ENCODE results near the gene HLCS.

Gene HLCS

GRCh38 chr21:36783612-36784374, 182.7 kb downstream of the HLCS start:
- Histone ChIP-seq H3K9ac (ENCODE audit: low read length) (no peak overlapping the region), H3K36me3 (ENCODE audit: low read length) (no peaks in the 10 kb centered on the region), H3K9me3 (ENCODE audit: insufficient read depth, low read length) (no peaks in the 10 kb centered on the region), H3K4me3 (ENCODE audit: insufficient read depth, low read length, poor library complexity, severe bottlenecking) (no peak overlapping the region), H2AFZ (ENCODE audit: low read depth, low read length, severe bottlenecking) (no peak overlapping the region), H4K20me1 (ENCODE audit: low read depth, low read length) (no peaks in the 10 kb centered on the region), H3K27ac (ENCODE audit: low read depth, low read length) (no peak overlapping the region), H3K4me2 (ENCODE audit: low read depth, low read length, poor library complexity, severe bottlenecking) (no peak overlapping the region), H3K9me2 (replicated peaks; ENCODE audit: insufficient read depth, low read length) (no peaks in the 10 kb centered on the region), H3K27me3 (ENCODE audit: low read length) (no peaks in the 10 kb centered on the region), H3F3A (ENCODE audit: insufficient read depth) (no peaks in the 10 kb centered on the region), H3K79me2 (ENCODE audit: insufficient read depth, low read length) (no peaks in the 10 kb centered on the region)
- no peak for TF ChIP-seq CTCF (IDR thresholded peaks at IDR 0.05; ENCODE audit: insufficient read depth, low read length, poor library complexity, severe bottlenecking)
- TF ChIP-seq EZH2phosphoT487 (conservative IDR thresholded peaks at IDR 0.05; ENCODE audit: low read length) = no peak

- H3K9ac ChIP-seq (ENCODE audit: low read length) = no peak overlapping the region
- no peaks in the 10 kb centered on the region for H3F3A ChIP-seq (ENCODE audit: insufficient read depth)
- no peaks in the 10 kb centered on the region for H3K36me3 ChIP-seq (ENCODE audit: low read length)
- H3K4me3 ChIP-seq (ENCODE audit: insufficient read depth, low read length, poor library complexity, severe bottlenecking) = no peak overlapping the region
- no peak for TF ChIP-seq EZH2phosphoT487 (conservative IDR thresholded peaks at IDR 0.05; ENCODE audit: low read length)
- TF ChIP-seq CTCF (IDR thresholded peaks at IDR 0.05; ENCODE audit: insufficient read depth, low read length, poor library complexity, severe bottlenecking) = no peak
- H3K4me2 ChIP-seq (ENCODE audit: low read depth, low read length, poor library complexity, severe bottlenecking) = no peak overlapping the region
- no peaks in the 10 kb centered on the region for H3K9me3 ChIP-seq (ENCODE audit: insufficient read depth, low read length)
- H3K27ac ChIP-seq (ENCODE audit: low read depth, low read length) = no peak overlapping the region
- H3K27me3 ChIP-seq (ENCODE audit: low read length) = no peaks in the 10 kb centered on the region
- H3K79me2 ChIP-seq (ENCODE audit: insufficient read depth, low read length) = no peaks in the 10 kb centered on the region
- no peaks in the 10 kb centered on the region for H3K9me2 ChIP-seq (replicated peaks; ENCODE audit: insufficient read depth, low read length)
- H2AFZ ChIP-seq (ENCODE audit: low read depth, low read length, severe bottlenecking) = no peak overlapping the region
- H4K20me1 ChIP-seq (ENCODE audit: low read depth, low read length) = no peaks in the 10 kb centered on the region
Observed at GRCh38 chr21:36780861-36781260, 185.6 kb downstream of the HLCS start.

GRCh38 chr21:36776981-36777617, 189.4 kb downstream of the HLCS start:
- no peaks in the 10 kb centered on the region for H4K20me1 ChIP-seq (ENCODE audit: low read depth, low read length)
- H3K9me3 ChIP-seq (ENCODE audit: insufficient read depth, low read length) = no peaks in the 10 kb centered on the region
- TF ChIP-seq CTCF (IDR thresholded peaks at IDR 0.05; ENCODE audit: insufficient read depth, low read length, poor library complexity, severe bottlenecking) (no peak), EZH2phosphoT487 (conservative IDR thresholded peaks at IDR 0.05; ENCODE audit: low read length) (no peak)
- H3K9me2 ChIP-seq (replicated peaks; ENCODE audit: insufficient read depth, low read length) = no peaks in the 10 kb centered on the region
- no peak overlapping the region for H2AFZ ChIP-seq (ENCODE audit: low read depth, low read length, severe bottlenecking)
- no peak overlapping the region for H3K4me3 ChIP-seq (ENCODE audit: insufficient read depth, low read length, poor library complexity, severe bottlenecking)
- H3F3A ChIP-seq (ENCODE audit: insufficient read depth) = no peaks in the 10 kb centered on the region
- no peak overlapping the region for H3K4me2 ChIP-seq (ENCODE audit: low read depth, low read length, poor library complexity, severe bottlenecking)
- H3K27ac ChIP-seq (ENCODE audit: low read depth, low read length) = no peak overlapping the region
- no peaks in the 10 kb centered on the region for H3K79me2 ChIP-seq (ENCODE audit: insufficient read depth, low read length)
- H3K36me3 ChIP-seq (ENCODE audit: low read length) = no peaks in the 10 kb centered on the region
- H3K9ac ChIP-seq (ENCODE audit: low read length) = no peak overlapping the region
- no peaks in the 10 kb centered on the region for H3K27me3 ChIP-seq (ENCODE audit: low read length)

All from SU-DHL-6 (cell line).